ENCODE measurements around the gene NOMO2. TPM values are rescaled to one million over a fixed set of nuclear protein-coding genes. Genes with fewer than 3 reads are reported as not detected.
"Not testable (repeated sequence)": the region's sequence is repeated elsewhere in the genome, so short reads cannot be mapped to it uniquely, and the experiment has no call there.

NOMO2 gene, protein sequence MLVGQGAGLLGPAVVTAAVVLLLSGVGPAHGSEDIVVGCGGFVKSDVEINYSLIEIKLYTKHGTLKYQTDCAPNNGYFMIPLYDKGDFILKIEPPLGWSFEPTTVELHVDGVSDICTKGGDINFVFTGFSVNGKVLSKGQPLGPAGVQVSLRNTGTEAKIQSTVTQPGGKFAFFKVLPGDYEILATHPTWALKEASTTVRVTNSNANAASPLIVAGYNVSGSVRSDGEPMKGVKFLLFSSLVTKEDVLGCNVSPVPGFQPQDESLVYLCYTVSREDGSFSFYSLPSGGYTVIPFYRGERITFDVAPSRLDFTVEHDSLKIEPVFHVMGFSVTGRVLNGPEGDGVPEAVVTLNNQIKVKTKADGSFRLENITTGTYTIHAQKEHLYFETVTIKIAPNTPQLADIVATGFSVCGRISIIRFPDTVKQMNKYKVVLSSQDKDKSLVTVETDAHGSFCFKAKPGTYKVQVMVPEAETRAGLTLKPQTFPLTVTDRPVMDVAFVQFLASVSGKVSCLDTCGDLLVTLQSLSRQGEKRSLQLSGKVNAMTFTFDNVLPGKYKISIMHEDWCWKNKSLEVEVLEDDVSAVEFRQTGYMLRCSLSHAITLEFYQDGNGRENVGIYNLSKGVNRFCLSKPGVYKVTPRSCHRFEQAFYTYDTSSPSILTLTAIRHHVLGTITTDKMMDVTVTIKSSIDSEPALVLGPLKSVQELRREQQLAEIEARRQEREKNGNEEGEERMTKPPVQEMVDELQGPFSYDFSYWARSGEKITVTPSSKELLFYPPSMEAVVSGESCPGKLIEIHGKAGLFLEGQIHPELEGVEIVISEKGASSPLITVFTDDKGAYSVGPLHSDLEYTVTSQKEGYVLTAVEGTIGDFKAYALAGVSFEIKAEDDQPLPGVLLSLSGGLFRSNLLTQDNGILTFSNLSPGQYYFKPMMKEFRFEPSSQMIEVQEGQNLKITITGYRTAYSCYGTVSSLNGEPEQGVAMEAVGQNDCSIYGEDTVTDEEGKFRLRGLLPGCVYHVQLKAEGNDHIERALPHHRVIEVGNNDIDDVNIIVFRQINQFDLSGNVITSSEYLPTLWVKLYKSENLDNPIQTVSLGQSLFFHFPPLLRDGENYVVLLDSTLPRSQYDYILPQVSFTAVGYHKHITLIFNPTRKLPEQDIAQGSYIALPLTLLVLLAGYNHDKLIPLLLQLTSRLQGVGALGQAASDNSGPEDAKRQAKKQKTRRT
- 44.1 TPM for total RNA-seq

DNA sequence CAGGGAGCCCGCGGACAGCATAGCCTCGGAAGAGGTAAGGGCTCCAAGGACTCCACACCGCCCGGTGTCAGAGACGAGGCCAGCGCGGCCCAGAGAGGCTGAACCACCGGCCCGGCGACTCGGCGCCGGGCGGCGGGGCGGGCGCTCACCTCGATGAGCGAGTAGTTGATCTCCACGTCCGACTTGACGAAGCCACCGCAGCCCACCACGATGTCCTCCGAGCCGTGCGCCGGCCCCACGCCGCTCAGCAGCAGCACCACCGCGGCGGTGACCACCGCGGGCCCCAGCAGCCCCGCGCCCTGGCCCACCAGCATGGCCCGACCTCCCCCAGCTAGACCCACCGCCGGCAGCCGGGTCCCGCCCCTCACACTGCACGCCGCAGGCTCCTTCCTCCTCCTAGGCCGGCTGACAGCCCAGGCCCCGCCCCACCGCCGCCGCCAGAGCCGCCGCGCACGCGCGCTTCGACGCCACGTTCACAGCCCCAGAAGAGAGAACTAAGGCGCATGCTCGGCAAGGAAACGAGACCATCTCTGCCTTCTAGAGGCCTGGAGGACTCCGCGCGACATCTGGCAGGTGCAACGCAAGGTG is at the start of gene NOMO2:
NOMO2 (minus strand) TSS at position 371 of the 588 bp plus-strand sequence; CDS start at position 314, 57 bp downstream.
- DNase-seq = not testable (repeated sequence)

DNA sequence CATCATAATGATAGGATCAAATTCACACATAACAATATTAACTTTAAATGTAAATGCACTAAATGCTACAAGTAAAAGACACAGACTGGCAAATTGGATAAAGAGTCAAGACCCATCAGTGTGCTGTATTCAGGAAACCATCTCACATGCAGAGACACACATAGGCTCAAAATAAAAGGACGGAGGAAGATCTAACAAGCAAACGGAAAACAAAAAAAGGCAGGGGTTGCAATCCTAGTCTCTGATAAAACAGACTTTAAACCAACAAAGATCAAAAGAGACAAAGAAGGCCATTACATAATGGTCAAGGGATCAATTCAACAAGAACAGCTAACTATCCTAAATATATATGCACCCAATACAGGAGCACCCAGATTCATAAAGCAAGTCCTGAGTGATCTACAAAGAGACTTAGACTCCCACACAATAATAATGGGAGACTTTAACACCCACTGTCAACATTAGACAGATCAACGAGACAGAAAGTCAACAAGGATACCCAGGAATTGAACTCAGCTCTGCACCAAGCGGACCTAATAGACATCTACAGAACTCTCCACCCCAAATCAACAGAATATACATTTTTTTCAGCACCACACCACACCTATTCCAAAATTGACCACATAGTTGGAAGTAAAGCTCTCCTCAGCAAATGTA is 48.4 kb upstream of the NOMO2 start:
- not testable (repeated sequence) for DNase-seq

DNA sequence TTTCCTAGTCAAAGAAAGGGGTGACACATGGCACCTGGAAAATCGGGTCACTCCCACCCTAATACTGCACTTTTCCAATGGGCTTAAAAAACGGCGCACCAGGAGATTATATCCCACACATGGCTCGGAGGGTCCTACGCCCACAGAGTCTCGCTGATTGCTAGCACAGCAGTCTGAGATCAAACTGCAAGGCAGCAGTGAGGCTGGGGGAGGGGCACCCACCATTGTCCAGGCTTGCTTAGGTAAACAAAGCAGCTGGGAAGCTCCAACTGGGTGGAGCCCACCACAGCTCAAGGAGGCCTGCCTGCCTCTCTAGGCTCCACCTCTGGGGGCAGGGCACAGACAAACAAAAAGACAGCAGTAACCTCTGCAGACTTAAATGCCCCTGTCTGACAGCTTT is 46.4 kb upstream of the NOMO2 start:
- DNase-seq = not testable (repeated sequence)

DNA sequence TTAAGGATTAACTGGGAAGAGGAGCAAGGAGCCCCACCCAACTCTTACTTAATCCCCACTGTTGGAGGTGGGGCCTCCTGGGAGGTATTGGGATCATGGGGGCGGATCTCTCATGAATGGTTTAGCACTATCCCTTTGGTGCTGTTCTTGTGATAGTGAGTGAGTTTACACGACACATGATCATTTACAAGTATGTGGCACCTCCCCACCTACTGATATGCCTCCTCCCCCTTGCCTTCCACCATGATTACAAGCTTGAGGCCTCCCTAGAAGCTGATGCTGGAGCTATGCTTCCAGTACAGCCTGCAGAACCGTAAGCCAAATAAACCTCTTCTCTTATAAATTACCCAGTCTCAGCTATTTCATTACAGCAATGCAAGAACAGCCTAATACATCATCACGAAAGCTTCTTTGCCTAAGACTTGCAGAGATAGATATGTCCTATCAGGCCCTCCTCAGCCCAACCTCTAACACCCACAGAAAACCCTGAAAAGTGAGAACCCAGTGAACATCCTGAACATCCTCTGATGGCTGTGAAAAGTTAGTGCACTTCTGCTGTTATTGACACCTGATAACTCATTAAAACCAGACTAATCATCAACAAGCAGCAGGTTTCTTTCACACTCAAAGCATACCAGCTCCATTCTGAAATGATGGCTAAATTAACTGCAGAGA is 41.8 kb upstream of the NOMO2 start:
- not testable (repeated sequence) for DNase-seq

DNA sequence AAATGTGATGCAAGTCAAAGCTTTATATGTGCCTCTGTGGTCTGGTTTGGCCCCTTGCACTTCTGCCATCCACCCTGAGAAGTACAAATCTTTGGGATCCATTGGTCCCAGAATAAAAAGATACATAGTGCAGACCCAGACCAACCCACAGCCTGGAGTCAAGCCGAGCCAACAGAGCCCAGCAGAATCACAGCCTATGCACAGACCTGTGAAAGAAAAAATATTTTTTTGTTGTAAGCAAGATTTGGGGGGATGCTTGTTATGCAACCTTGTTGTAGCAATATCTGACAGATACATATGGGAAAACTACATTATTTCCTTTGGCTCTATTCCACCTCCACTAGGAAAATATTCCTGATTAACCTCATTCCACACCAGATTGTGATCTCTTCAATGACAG is 36.7 kb upstream of the NOMO2 start:
- not testable (repeated sequence) for DNase-seq

DNA sequence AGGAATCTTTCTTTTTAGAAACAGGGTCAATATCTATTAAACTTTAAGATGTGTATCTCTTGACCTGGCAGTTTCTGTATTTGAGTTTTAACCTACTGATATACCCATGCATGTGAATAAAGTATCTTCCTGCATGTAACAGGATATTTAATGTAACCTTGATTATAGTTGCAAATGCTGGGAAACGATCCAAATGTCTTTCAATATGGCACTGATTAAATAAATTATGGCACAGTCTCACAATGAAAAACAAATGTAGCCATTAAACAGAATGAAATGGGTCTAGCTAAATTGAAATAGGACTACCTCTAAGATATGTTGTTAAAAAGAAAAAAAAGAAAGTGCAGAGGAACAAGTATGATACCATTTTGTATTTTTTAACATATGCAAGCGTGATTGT is 35.8 kb upstream of the NOMO2 start:
- not testable (repeated sequence) for DNase-seq

DNA sequence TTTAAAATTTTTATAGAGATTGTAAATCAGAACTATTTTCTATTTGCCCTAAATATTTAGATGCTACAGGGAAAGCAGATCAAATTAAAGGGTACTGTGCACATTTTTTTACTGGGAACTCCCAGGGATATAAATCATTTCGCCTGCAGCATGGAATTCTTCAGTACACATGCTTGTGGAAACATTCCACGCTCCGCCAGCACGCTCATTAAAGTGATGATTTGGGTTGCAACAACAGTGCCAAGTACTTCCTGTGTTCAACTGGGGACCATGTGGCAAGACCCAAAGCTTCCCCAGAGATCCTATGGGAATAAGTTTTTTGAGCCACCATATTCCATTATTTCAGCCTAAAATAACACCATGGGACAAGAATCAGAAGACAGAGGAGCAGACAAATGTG is 35.4 kb upstream of the NOMO2 start:
- DNase-seq = not testable (repeated sequence)

DNA sequence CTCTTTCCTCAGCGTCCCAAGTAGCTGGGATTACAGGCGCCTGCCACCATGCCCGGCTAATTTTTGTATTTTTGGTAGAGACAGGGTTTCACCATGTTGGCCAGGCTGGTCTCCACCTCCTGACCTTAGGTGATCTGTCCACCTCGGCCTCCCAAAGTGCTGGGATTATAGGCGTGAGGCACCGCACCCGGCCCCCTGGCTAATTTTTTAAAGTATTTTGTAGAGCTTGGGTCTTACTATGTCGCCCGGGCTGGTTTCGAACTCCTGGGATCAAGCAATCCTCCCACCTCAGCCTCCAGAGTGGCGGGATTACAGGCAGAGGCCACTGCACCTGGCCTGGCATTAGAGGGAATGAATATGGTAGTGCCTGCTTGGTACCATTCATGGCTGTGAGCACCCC is 33.9 kb upstream of the NOMO2 start:
- DNase-seq = not testable (repeated sequence)

DNA sequence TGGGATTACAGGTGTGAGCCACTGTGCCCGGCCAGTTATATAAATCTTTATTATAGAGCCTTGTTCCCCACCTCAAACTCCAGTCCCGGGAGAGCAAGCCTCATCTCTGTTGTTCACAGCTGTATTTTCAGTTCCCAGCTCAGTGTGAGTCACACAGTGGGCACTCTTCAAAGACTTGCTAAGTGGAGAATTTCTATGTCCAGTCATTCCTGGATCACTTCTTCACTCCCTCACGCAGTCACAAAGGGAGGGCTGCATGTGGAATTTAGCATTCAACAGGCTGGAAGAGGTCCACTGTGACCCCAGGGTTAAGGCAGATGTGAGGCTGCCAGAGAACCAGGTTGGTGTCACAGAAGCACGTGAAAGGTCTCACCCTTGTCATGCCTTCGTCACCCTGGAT is 33.0 kb upstream of the NOMO2 start:
- not testable (repeated sequence) for DNase-seq

DNA sequence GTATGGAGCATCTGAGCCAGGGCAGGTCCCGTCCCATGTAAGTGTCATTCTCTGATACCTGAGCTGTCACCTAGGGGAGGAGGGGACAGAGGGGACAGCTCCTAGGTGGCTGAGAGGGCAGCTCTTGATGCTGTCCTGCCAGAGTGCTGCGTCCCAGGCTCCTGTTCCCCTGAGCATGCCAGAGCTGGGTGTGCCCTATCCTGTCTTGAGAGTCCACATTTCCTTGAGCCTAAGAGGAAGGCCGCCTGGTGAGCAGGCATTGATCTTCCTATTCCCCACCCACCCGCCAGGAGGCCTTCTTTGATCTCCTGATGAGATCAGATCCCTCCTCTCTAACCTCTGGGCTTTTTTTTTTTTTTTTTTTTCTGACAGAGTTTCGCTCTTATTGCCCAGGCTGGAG is 32.0 kb upstream of the NOMO2 start:
- not testable (repeated sequence) for DNase-seq

DNA sequence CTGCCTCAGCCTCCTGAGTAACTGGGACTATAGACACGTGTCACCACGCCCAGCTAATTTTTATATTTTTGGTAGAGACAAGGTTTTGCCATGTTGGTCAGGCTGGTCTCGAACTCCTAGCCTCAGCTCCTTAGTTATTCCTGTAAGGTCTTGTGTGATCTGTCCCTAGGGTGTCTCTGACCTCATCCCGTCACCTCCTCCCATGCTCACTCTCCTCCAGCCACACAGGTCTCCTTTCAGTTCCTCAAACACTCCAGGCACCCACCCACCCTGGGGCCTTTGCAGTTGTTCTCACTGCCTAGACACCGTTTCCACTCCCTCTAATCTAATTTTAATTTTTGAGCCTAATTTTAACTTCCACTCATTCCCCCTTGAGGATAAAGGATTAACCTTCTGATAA is 31.1 kb upstream of the NOMO2 start:
- not testable (repeated sequence) for DNase-seq

DNA sequence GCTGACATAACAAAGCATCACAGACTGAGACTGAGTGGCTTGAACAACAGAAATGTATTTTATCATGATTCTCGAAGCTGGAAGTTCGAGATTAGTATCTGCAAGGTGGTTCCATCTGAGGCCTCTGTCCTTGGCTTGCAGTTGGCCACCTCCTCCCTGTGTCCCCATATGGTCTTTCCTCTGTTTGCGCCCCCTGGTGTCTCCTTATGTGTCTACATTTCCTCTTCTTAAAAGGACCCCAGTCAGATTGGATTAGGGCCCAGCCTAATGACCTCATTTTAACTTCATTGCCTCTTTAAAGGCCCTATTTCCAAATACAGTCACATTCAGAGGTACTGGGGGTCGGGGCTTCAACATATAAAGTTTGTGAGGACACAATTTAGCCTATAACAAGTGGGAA is 30.0 kb upstream of the NOMO2 start:
- DNase-seq = not testable (repeated sequence)

DNA sequence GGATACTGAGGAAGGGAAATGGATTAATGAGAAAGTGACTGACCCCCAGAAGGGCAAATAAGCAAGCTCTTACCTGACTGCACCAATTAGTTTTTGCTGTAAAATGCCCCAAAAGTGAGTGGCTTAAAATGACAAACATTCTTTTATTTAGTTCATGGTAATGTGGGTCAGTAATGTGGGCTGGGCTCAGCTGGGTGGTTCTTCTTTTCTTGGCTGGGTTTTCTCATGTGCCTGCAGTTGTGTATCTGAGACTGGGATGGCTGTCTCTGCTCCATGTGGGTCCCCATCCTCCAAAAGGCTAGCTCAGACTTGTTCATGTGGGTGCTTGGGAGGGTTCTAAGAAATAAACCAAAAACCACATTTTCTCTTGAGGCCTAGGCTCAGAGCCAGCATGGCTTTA is 29.5 kb upstream of the NOMO2 start:
- not testable (repeated sequence) for DNase-seq

DNA sequence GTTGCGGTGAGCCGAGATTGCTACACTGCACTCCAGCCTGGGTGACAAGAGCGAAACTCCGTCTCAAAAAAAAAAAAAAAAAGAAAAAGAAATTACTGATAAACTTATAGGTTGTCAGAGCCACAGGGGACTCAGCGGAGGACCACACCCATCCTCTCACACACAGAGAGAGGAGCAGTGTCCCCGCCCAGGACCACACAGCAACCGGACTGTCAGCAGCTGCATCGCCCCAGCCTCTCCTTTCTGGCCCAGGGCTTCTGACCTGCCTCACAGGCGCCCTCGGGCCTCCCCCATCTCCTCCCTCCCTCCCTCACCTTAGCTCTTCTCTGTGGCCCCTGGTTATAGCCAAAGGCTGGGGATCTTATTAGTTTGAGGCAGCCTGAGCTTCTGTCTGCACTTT is 27.9 kb upstream of the NOMO2 start:
- not testable (repeated sequence) for DNase-seq

DNA sequence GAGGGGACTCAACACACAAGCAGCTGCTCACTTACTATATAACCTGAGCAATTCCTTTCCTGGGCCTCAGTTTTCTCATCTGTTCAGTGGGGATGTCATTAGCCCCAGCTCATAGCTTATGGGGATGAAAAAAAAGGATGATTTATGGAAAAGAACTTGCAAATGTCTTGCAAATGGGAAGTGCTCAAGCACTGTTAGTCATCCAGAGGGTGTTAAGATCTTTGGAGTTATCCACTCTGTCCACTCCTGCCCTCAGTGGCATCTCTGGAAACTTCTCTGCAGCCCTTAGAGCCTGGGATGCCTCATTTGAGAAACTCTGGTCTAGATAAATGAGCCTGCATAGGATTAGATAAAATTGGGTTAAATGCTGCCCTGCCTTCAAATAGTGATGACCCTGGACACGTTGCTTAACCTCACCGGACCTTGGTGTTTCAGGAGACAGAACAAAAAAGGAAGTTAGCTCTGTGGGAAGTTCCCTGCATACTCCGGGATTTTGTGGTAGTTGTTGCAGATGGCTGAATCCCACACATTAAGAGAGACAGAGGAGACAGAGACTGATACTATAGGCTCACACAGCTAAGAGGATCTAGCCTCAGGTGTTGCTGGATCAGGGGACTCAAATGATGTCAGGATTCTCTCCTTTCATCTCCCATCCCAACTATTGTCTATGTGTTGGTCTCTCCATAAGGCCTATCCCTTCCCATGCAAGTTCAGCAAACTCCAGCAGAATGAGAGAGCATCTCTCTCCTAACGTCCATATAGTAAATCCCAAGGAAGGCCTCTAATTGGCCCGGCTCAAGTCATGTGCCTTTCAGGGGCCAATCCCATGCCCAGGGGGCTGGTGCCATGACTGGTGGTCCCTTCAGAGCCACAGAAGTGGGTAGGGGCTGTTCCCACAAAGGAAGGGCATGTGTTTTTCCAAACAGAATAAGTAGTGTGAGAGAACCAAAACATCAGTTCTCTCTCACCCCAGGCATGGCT is 25.0 kb upstream of the NOMO2 start:
- not testable (repeated sequence) for DNase-seq

DNA sequence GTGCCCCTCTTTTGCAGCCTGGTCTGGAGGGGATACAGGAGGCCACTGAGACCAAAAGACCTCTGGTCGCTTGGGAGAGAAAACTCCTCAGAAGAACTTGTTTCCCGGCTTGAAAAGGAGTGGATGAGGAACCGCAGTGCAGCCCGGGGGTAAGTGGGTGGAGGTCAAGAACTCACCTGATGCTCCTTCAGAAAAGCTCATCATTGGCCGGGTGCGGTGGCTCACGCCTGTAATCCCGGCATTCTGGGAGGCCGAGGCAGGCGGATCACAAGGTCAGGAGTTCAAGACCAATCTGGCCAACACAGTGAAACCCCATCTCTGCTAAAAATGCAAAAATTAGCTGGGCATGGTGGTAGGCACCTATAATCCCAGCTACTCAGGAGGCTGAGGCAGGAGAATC is 23.9 kb upstream of the NOMO2 start:
- DNase-seq = not testable (repeated sequence)

DNA sequence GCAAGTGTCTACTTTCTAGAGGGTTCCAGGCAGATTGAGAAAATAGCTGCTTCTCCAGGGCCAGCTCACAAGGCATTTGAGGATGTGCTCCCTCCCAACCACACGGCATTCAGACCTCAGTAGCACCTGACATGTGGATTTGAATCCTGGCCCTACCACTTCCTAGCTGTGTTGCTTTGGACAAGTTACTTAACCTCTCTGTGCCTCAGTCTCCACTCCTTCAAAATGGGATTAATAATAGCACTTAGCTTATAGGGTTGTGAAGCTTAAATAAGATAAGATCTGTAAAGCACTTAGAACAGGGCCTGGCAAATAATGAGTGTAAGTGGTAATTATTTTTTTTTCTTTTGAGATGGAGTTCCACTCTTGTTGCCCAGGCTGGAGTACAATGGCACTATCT is 21.0 kb upstream of the NOMO2 start:
- no peak for DNase-seq

DNA sequence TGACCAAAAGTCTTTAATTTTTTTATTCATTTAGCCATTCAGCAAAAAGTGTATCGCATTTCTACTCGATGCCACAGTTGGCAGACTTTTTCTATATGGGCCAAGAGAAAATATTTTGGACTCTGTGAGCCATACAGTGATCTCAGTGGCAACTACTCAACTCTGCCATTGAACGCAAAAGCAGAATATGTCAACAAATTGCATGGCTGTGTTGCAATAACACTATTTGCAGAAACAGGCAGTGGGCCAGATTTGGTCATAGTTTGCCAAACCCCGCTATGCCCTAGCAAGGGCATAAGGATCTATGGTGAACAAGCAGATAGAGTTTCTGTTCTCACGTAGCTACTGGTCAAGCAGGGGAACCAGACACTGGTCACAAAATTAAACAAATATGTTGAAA is 18.5 kb upstream of the NOMO2 start:
- DNase-seq = not testable (repeated sequence)

DNA sequence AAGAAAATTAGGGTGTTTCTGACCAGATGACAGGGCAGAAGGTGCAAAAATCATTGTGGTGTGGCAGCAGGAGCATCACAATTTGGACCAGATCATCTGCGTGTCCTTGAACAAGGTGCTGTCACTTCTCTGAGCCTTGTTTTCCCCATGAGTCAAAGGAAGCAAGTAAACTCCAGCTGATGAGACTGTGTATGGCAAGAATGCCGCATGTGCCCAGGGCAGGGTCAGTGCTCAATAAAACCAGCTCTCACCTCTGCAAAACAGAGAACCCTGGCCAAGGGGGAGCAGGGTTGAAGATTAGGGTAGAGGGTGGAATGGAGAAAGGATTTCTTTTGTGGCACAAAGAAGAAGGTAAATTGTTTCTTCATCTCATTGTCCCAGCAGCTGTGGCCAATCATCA is 17.4 kb upstream of the NOMO2 start:
- not testable (repeated sequence) for DNase-seq

DNA sequence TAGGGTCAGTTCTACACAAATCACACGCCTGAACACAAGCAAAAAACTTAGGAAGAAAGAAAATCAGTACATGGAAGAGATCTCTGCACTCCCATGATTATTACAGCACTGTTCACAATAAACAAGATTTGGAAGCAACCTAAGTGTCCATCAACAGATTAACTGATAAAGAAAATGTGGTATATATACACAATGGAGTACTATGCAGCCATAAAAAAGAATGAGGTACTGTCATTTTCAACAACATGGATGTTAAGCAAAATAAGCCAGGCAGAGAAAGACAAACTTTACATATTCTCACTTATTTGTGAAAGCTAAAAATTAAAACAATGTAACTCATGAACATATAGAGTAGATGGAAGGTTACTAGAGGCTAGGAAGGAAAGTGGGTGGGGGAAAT is 16.0 kb upstream of the NOMO2 start:
- DNase-seq = not testable (repeated sequence)
